Measurements from ENCODE around the gene PLAAT5. TPM values are rescaled to one million over a fixed set of nuclear protein-coding genes. Genes with fewer than 3 reads are reported as not detected.

Gene PLAAT5
- total and polyA plus RNA-seq, 2 of the 8 experiments (the other 6 are each of a cell fraction or from before 2014, with no cell fraction given): 16.0 to 18.7 TPM

DNA sequence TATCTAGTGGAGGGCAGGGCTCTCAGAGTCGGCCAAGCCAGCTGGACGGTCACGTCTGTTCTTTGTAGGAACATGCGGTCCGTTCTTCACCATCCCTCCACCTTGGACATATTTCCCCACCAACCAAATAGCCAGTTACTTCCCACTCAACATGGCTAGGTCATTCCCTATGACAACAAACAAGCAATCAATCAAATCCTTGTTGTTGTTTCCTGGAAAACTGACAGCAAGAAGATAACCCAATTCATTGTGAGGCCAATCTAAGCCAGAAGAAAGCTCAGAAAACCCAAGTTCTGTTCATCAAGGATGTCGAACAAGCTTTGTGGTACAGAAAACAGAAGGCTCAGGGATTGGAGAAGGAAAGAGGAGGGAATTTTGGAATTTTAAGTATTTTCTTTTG, 10.9 kb downstream of the PLAAT5 start (continued):
- TF ChIP-seq, protein P1, sequence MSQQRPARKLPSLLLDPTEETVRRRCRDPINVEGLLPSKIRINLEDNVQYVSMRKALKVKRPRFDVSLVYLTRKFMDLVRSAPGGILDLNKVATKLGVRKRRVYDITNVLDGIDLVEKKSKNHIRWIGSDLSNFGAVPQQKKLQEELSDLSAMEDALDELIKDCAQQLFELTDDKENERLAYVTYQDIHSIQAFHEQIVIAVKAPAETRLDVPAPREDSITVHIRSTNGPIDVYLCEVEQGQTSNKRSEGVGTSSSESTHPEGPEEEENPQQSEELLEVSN (IDR thresholded peaks at IDR 0.05): no peak
- no peak for TF ChIP-seq SP4 (IDR thresholded peaks at IDR 0.05; ENCODE audit: low read length)
- no peak for TF ChIP-seq PHF8 (conservative IDR thresholded peaks at IDR 0.05; ENCODE audit: low read depth, low read length)
- TF ChIP-seq, protein P2, sequence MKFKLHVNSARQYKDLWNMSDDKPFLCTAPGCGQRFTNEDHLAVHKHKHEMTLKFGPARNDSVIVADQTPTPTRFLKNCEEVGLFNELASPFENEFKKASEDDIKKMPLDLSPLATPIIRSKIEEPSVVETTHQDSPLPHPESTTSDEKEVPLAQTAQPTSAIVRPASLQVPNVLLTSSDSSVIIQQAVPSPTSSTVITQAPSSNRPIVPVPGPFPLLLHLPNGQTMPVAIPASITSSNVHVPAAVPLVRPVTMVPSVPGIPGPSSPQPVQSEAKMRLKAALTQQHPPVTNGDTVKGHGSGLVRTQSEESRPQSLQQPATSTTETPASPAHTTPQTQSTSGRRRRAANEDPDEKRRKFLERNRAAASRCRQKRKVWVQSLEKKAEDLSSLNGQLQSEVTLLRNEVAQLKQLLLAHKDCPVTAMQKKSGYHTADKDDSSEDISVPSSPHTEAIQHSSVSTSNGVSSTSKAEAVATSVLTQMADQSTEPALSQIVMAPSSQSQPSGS (IDR thresholded peaks at IDR 0.05; ENCODE audit: low read length): no peak
- TF ChIP-seq SIN3A (conservative IDR thresholded peaks at IDR 0.05 in 1 of 2, IDR thresholded peaks at IDR 0.05 in 1 of 2; ENCODE audit: low read depth in 1 of 2, low read length in 2 of 2): no peak
- TF ChIP-seq, protein P3, sequence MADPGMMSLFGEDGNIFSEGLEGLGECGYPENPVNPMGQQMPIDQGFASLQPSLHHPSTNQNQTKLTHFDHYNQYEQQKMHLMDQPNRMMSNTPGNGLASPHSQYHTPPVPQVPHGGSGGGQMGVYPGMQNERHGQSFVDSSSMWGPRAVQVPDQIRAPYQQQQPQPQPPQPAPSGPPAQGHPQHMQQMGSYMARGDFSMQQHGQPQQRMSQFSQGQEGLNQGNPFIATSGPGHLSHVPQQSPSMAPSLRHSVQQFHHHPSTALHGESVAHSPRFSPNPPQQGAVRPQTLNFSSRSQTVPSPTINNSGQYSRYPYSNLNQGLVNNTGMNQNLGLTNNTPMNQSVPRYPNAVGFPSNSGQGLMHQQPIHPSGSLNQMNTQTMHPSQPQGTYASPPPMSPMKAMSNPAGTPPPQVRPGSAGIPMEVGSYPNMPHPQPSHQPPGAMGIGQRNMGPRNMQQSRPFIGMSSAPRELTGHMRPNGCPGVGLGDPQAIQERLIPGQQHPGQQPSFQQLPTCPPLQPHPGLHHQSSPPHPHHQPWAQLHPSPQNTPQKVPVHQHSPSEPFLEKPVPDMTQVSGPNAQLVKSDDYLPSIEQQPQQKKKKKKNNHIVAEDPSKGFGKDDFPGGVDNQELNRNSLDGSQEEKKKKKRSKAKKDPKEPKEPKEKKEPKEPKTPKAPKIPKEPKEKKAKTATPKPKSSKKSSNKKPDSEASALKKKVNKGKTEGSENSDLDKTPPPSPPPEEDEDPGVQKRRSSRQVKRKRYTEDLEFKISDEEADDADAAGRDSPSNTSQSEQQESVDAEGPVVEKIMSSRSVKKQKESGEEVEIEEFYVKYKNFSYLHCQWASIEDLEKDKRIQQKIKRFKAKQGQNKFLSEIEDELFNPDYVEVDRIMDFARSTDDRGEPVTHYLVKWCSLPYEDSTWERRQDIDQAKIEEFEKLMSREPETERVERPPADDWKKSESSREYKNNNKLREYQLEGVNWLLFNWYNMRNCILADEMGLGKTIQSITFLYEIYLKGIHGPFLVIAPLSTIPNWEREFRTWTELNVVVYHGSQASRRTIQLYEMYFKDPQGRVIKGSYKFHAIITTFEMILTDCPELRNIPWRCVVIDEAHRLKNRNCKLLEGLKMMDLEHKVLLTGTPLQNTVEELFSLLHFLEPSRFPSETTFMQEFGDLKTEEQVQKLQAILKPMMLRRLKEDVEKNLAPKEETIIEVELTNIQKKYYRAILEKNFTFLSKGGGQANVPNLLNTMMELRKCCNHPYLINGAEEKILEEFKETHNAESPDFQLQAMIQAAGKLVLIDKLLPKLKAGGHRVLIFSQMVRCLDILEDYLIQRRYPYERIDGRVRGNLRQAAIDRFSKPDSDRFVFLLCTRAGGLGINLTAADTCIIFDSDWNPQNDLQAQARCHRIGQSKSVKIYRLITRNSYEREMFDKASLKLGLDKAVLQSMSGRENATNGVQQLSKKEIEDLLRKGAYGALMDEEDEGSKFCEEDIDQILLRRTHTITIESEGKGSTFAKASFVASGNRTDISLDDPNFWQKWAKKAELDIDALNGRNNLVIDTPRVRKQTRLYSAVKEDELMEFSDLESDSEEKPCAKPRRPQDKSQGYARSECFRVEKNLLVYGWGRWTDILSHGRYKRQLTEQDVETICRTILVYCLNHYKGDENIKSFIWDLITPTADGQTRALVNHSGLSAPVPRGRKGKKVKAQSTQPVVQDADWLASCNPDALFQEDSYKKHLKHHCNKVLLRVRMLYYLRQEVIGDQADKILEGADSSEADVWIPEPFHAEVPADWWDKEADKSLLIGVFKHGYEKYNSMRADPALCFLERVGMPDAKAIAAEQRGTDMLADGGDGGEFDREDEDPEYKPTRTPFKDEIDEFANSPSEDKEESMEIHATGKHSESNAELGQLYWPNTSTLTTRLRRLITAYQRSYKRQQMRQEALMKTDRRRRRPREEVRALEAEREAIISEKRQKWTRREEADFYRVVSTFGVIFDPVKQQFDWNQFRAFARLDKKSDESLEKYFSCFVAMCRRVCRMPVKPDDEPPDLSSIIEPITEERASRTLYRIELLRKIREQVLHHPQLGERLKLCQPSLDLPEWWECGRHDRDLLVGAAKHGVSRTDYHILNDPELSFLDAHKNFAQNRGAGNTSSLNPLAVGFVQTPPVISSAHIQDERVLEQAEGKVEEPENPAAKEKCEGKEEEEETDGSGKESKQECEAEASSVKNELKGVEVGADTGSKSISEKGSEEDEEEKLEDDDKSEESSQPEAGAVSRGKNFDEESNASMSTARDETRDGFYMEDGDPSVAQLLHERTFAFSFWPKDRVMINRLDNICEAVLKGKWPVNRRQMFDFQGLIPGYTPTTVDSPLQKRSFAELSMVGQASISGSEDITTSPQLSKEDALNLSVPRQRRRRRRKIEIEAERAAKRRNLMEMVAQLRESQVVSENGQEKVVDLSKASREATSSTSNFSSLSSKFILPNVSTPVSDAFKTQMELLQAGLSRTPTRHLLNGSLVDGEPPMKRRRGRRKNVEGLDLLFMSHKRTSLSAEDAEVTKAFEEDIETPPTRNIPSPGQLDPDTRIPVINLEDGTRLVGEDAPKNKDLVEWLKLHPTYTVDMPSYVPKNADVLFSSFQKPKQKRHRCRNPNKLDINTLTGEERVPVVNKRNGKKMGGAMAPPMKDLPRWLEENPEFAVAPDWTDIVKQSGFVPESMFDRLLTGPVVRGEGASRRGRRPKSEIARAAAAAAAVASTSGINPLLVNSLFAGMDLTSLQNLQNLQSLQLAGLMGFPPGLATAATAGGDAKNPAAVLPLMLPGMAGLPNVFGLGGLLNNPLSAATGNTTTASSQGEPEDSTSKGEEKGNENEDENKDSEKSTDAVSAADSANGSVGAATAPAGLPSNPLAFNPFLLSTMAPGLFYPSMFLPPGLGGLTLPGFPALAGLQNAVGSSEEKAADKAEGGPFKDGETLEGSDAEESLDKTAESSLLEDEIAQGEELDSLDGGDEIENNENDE (IDR thresholded peaks at IDR 0.05; ENCODE audit: insufficient replicate concordance, low read length): no peak
- no peak for TF ChIP-seq POLR2AphosphoS5 (IDR thresholded peaks at IDR 0.05; ENCODE audit: low read depth, low read length)
- TF ChIP-seq KDM5A (IDR thresholded peaks at IDR 0.05; ENCODE audit: low read length): no peak
- TF ChIP-seq MAFK (IDR thresholded peaks at IDR 0.05; ENCODE audit: low read depth, low read length): no peak
